ENCODE data around the gene KIF13A. TPM values are rescaled to one million over a fixed set of nuclear protein-coding genes. Genes with fewer than 3 reads are reported as not detected.

The KIF13A gene
- total and polyA plus RNA-seq, 9 of the 15 experiments (the other 6 are each of a cell fraction or from before 2014, with no cell fraction given): 3.6 to 44.3 (median 29.7) TPM

DNA sequence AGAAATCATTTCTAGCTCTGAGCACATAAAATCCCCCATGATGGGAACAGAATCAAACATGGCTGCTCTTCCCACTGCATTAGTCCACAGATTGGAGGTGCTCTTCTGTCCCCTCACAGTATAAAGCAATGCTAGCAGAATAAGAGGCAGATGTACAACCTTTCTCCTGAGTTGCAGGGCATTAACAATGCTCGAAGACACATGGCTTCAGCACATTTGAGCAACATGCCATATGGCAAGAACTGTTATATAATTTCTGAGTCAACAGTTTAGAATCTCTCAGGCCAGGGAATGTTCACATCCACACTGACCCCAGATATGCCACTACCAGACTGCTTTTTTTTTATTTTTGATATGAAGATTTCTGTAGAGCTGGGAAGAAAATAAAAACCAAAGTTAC lies 119.6 kb downstream of the KIF13A start:
- WGBS (ENCODE audit: insufficient coverage, low coverage, missing lambda C conversion rate): 82% methylated on average over 1 of the region's 1 CpG
- ChIA-PET POLR2A (interaction anchor here (0.5 to 0.9 kb wide), 2 partner anchors 11 to 151 kb away, joined by 3 to 4 read pairs; no protein-coding TSS in a partner anchor), CTCF (ENCODE audit: low intra/inter-chr PET ratio) (no interaction called here)
- DNase-seq (ENCODE audit: extremely low read depth in 1 of 4, low spot score in 3 of 4) (no peak), FAIRE-seq (no peak), ATAC-seq (no peak)
- Histone ChIP-seq H3K9ac (ENCODE audit: insufficient read depth in 1 of 2, low read depth in 2 of 2, low read length in 2 of 2) (no peak overlapping the region), H2AFZ (ENCODE audit: low read depth, low read length) (no peak overlapping the region), H3K4me3 (no peak overlapping the region), H3K27ac (ENCODE audit: extremely low read depth, low read depth, low read length) (no peak overlapping the region), H3K9me3 (replicated peaks; ENCODE audit: control insufficient read depth, insufficient read depth, low read depth, low read length) (no peaks in the 10 kb centered on the region), H3K36me3 (ENCODE audit: control insufficient read depth, insufficient read depth, low read length) (peaks cover 13% of the 10 kb centered on the region; the same call in 2 of the 3 replicates), H3K4me2 (ENCODE audit: insufficient read depth, low read length) (no peak overlapping the region), H3K9me1 (ENCODE audit: control insufficient read depth, insufficient read depth, low read length) (no peaks in the 10 kb centered on the region), H3K27me3 (ENCODE audit: control insufficient read depth in 2 of 2, insufficient read depth in 2 of 2, low read length in 2 of 2) (no peaks in the 10 kb centered on the region), H3K4me1 (replicated peaks in 1 of 2; ENCODE audit: control insufficient read depth in 2 of 2, insufficient read depth in 2 of 2, low read length in 2 of 2) (peaks cover 23 to 65% of the 10 kb centered on the region in 2 experiments), H4K20me1 (replicated peaks; ENCODE audit: control insufficient read depth, insufficient read depth, low read length) (no peaks in the 10 kb centered on the region), H3K79me2 (ENCODE audit: control insufficient read depth, insufficient read depth, low read length) (no peaks in the 10 kb centered on the region)
- TF ChIP-seq, protein P1, sequence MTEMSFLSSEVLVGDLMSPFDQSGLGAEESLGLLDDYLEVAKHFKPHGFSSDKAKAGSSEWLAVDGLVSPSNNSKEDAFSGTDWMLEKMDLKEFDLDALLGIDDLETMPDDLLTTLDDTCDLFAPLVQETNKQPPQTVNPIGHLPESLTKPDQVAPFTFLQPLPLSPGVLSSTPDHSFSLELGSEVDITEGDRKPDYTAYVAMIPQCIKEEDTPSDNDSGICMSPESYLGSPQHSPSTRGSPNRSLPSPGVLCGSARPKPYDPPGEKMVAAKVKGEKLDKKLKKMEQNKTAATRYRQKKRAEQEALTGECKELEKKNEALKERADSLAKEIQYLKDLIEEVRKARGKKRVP (CRISPR knock-in tag; IDR thresholded peaks at IDR 0.05): 0 out of 2 replicates have a peak, but pooled peaks have one; percentile 2
- TF ChIP-seq ZBTB17 (CRISPR knock-in tag; IDR thresholded peaks at IDR 0.05) (no peak), ZNF316 (IDR thresholded peaks at IDR 0.05) (0 out of 2 replicates have a peak, but pooled peaks have one; percentile 5), LCOR (CRISPR knock-in tag; IDR thresholded peaks at IDR 0.05) (no peak), NFIX (CRISPR knock-in tag; IDR thresholded peaks at IDR 0.05; ENCODE audit: low read depth) (no peak), ZNF695 (CRISPR knock-in tag; IDR thresholded peaks at IDR 0.05) (no peak), YY1 (IDR thresholded peaks at IDR 0.05; ENCODE audit: borderline replicate concordance in 1 of 3, control insufficient read depth in 1 of 3, extremely low read depth in 1 of 3, insufficient read depth in 3 of 3, insufficient read length in 1 of 3, insufficient replicate concordance in 2 of 3, low read depth in 1 of 3, low read length in 2 of 3) (peak in 1 of 3 experiments; percentile 48)
- TF ChIP-seq, protein P2, sequence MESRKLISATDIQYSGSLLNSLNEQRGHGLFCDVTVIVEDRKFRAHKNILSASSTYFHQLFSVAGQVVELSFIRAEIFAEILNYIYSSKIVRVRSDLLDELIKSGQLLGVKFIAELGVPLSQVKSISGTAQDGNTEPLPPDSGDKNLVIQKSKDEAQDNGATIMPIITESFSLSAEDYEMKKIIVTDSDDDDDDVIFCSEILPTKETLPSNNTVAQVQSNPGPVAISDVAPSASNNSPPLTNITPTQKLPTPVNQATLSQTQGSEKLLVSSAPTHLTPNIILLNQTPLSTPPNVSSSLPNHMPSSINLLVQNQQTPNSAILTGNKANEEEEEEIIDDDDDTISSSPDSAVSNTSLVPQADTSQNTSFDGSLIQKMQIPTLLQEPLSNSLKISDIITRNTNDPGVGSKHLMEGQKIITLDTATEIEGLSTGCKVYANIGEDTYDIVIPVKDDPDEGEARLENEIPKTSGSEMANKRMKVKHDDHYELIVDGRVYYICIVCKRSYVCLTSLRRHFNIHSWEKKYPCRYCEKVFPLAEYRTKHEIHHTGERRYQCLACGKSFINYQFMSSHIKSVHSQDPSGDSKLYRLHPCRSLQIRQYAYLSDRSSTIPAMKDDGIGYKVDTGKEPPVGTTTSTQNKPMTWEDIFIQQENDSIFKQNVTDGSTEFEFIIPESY (CRISPR knock-in tag; IDR thresholded peaks at IDR 0.05): no peak
- TF ChIP-seq, protein P3, sequence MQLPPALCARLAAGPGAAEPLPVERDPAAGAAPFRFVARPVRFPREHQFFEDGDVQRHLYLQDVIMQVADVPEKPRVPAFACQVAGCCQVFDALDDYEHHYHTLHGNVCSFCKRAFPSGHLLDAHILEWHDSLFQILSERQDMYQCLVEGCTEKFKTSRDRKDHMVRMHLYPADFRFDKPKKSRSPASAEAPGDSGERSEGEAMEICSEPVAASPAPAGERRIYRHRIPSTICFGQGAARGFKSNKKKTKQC (CRISPR knock-in tag; IDR thresholded peaks at IDR 0.05): no peak
- TF ChIP-seq, protein P4, sequence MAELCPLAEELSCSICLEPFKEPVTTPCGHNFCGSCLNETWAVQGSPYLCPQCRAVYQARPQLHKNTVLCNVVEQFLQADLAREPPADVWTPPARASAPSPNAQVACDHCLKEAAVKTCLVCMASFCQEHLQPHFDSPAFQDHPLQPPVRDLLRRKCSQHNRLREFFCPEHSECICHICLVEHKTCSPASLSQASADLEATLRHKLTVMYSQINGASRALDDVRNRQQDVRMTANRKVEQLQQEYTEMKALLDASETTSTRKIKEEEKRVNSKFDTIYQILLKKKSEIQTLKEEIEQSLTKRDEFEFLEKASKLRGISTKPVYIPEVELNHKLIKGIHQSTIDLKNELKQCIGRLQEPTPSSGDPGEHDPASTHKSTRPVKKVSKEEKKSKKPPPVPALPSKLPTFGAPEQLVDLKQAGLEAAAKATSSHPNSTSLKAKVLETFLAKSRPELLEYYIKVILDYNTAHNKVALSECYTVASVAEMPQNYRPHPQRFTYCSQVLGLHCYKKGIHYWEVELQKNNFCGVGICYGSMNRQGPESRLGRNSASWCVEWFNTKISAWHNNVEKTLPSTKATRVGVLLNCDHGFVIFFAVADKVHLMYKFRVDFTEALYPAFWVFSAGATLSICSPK (IDR thresholded peaks at IDR 0.05; ENCODE audit: borderline replicate concordance): no peak
- BruUV-seq (replicated peaks): no TSS peak
- in situ Hi-C loops (cut with MboI) (no loop called here), intact Hi-C loops (cut with micrococcal nuclease) (loop anchor here (5.0 kb wide), 1 partner anchor 119 kb away; the partner anchor contains the start of gene KIF13A)
